Panc1 (cell line): ENCODE measurements around the gene SASS6.

Experiments used
- TF ChIP-seq, protein P1 (sequence below): fragments of 450-650 bp; IDR thresholded peaks from 2 replicates; pipeline ENCODE4 v1.5.1; 2017; ENCODE audit warnings: mild to moderate bottlenecking
- TF ChIP-seq, protein P2 (sequence below), 2 experiments: IDR thresholded peaks; 2 replicates each; pipeline ENCODE4 v1.6.1; 2011 to 2012; ENCODE audit warnings: low read depth in 2 of 2, control low read depth in 1 of 2, low read length in 1 of 2, mild to moderate bottlenecking in 1 of 2, moderate library complexity in 1 of 2; ENCODE audit not compliant: insufficient read depth in 1 of 2

DNA sequence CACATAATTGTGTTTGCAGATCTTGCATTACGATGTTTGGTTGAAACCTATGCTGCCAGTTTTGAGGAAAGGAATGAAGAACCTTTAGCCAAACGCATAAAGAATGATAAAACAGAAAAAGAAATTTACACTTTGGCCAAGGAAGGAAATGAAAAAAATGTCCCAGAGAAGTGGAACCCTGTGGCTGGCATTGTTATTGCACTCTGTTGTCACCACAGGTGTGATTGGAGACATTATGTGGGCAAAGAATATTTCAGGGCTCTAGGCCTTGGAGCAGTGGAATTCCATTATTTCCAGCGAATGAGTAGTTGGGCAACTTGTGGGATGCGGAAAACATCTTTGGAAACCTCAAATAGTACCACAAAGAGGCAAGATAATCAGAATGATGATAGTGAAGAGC lies 15.1 kb upstream of the SASS6 start:
- TF ChIP-seq, protein P1, sequence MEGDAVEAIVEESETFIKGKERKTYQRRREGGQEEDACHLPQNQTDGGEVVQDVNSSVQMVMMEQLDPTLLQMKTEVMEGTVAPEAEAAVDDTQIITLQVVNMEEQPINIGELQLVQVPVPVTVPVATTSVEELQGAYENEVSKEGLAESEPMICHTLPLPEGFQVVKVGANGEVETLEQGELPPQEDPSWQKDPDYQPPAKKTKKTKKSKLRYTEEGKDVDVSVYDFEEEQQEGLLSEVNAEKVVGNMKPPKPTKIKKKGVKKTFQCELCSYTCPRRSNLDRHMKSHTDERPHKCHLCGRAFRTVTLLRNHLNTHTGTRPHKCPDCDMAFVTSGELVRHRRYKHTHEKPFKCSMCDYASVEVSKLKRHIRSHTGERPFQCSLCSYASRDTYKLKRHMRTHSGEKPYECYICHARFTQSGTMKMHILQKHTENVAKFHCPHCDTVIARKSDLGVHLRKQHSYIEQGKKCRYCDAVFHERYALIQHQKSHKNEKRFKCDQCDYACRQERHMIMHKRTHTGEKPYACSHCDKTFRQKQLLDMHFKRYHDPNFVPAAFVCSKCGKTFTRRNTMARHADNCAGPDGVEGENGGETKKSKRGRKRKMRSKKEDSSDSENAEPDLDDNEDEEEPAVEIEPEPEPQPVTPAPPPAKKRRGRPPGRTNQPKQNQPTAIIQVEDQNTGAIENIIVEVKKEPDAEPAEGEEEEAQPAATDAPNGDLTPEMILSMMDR = no peak
- TF ChIP-seq, protein P2, sequence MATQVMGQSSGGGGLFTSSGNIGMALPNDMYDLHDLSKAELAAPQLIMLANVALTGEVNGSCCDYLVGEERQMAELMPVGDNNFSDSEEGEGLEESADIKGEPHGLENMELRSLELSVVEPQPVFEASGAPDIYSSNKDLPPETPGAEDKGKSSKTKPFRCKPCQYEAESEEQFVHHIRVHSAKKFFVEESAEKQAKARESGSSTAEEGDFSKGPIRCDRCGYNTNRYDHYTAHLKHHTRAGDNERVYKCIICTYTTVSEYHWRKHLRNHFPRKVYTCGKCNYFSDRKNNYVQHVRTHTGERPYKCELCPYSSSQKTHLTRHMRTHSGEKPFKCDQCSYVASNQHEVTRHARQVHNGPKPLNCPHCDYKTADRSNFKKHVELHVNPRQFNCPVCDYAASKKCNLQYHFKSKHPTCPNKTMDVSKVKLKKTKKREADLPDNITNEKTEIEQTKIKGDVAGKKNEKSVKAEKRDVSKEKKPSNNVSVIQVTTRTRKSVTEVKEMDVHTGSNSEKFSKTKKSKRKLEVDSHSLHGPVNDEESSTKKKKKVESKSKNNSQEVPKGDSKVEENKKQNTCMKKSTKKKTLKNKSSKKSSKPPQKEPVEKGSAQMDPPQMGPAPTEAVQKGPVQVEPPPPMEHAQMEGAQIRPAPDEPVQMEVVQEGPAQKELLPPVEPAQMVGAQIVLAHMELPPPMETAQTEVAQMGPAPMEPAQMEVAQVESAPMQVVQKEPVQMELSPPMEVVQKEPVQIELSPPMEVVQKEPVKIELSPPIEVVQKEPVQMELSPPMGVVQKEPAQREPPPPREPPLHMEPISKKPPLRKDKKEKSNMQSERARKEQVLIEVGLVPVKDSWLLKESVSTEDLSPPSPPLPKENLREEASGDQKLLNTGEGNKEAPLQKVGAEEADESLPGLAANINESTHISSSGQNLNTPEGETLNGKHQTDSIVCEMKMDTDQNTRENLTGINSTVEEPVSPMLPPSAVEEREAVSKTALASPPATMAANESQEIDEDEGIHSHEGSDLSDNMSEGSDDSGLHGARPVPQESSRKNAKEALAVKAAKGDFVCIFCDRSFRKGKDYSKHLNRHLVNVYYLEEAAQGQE (IDR thresholded peaks at IDR 0.05; ENCODE audit: insufficient read depth in 1 of 2, low read depth in 2 of 2, low read length in 1 of 2) = no peak
